Astrocyte of the cerebellum (primary cell): ENCODE data around the gene MPND.

ENCODE experiments used
- DNase-seq: peaks from one replicate; pipeline ENCODE4 v3.0.0-alpha.2; 2011; ENCODE audit warnings: low read depth
- H3K4me3 ChIP-seq: 2 replicates; pipeline ENCODE4 v1.5.1; 2011; ENCODE audit warnings: mild to moderate bottlenecking, low read depth, low read length, moderate library complexity
- CTCF ChIP-seq: IDR thresholded peaks from 2 replicates; pipeline ENCODE4 v1.5.1; 2012; ENCODE audit warnings: low read length, low read depth, moderate library complexity, mild to moderate bottlenecking; ENCODE audit errors: missing control alignments
- in situ Hi-C: cut with HindIII; loops from 2 replicates; pipeline ENCODE4 v1.10.0; 2017; ENCODE audit warnings: low sequenced_read_pairs

Gene MPND

GRCh38 chr19:4343370-4344307 lies at the start of gene MPND:
MPND (plus strand) TSS chr19:4343562; CDS start chr19:4343594, 32 bp downstream.
- DNase-seq = peak; percentile 29
- H3K4me3 ChIP-seq = peak within 1 kb of the TSS; percentile 69
- in situ Hi-C loops = no loop called here
- no peak for TF ChIP-seq CTCF

- TF ChIP-seq CTCF = no peak
- no peak for DNase-seq
- in situ Hi-C loops = no loop called here
- no peak overlapping the region for H3K4me3 ChIP-seq
These were observed 49.0 kb upstream of the MPND start for GRCh38 chr19:4294389-4294788.

- no peak overlapping the region for H3K4me3 ChIP-seq
- no peak for DNase-seq
- no peak for TF ChIP-seq CTCF
- in situ Hi-C loops = no loop called here
These were observed 47.2 kb upstream of the MPND start for GRCh38 chr19:4295972-4296771.

GRCh38 chr19:4297901-4298809 lies 45.2 kb upstream of the MPND start:
- no peak for TF ChIP-seq CTCF
- DNase-seq = no peak
- in situ Hi-C loops = no loop called here
- H3K4me3 ChIP-seq = no peak overlapping the region

- H3K4me3 ChIP-seq = no peak overlapping the region
- DNase-seq = no peak
- no peak for TF ChIP-seq CTCF
- in situ Hi-C loops = no loop called here
These were observed 44.4 kb upstream of the MPND start for GRCh38 chr19:4298810-4299550.
